SK-N-SH (cell line): ENCODE results near the gene TGFBRAP1.
"Not testable (repeated sequence)": the region's sequence is repeated elsewhere in the genome, so short reads cannot be mapped to it uniquely, and the experiment has no call there.

Experiments used
- CTCF ChIP-seq: fragments of 200-600 bp; sonication (generic); IDR thresholded peaks from 2 replicates; pipeline ENCODE4 v1.6.1; 2017; ENCODE audit warnings: antibody characterized with exemption, mild to moderate bottlenecking, moderate library complexity
- EZH2phosphoT487 ChIP-seq: fragments of 200-600 bp; sonication (generic); IDR thresholded peaks from 2 replicates; pipeline ENCODE4 v1.6.1; 2017; ENCODE audit warnings: low read depth, mixed run types, mild to moderate bottlenecking, antibody characterized with exemption, moderate library complexity, borderline replicate concordance
- FOXJ3 ChIP-seq: sonication (generic); formaldehyde crosslinking; IDR thresholded peaks from 2 replicates; pipeline ENCODE4 v1.5.1; 2020; ENCODE audit warnings: mild to moderate bottlenecking, missing genetic modification reagents
- GABPA ChIP-seq: IDR thresholded peaks from 2 replicates; pipeline ENCODE4 v1.4.0; 2012; ENCODE audit warnings: low read depth, mild to moderate bottlenecking
- GATA2 ChIP-seq: sonication (generic); formaldehyde crosslinking; IDR thresholded peaks from 2 replicates; pipeline ENCODE4 v1.5.0; 2020; ENCODE audit warnings: mild to moderate bottlenecking, missing genetic modification reagents
- PBX3 ChIP-seq: IDR thresholded peaks from 2 replicates; pipeline ENCODE4; 2012
- POLR2AphosphoS5 ChIP-seq: IDR thresholded peaks from 2 replicates; pipeline ENCODE4 v1.6.1; 2012; ENCODE audit warnings: low read depth, low read length
- RAD21 ChIP-seq: IDR thresholded peaks from 2 replicates; pipeline ENCODE4 v1.6.1; 2012; ENCODE audit warnings: mild to moderate bottlenecking, low read length
- SIN3A ChIP-seq: IDR thresholded peaks from 2 replicates; pipeline ENCODE4 v1.6.1; 2012; ENCODE audit warnings: low read depth, mild to moderate bottlenecking, low read length, moderate library complexity, borderline replicate concordance
- TAF1 ChIP-seq: IDR thresholded peaks from 2 replicates; pipeline ENCODE4 v1.6.1; 2012; ENCODE audit warnings: low read depth, mild to moderate bottlenecking, low read length, moderate library complexity, borderline replicate concordance

GRCh38 chr2:105251016-105251648 is 78.4 kb downstream of the TGFBRAP1 start:
- not testable (repeated sequence) for TF ChIP-seq CTCF; RAD21; PBX3; GATA2 (CRISPR knock-in tag); POLR2AphosphoS5; EZH2phosphoT487; GABPA; TAF1; SIN3A; FOXJ3 (CRISPR knock-in tag)
